Stimulated activated CD8-positive, alpha-beta memory T cell treated with anti-CD3 and anti-CD28 coated beads, Interleukin-12 subunit alpha, Interleukin-12 subunit beta, amount 100 ng/mL, for 24 hours (primary cell): ENCODE results near the gene SPSB3.

ENCODE experiments used
- DNase-seq: peaks from one replicate; pipeline ENCODE4 v3.0.0-alpha.2; 2020; ENCODE audit errors: extremely low read depth

SPSB3 gene

GRCh38 chr16:1782408-1783264, at the start of gene SPSB3, which contains the start of gene NUBP2:
Gene SPSB3 (minus strand): TSS chr16:1782571. CDS start chr16:1781483, 1,088 bp downstream.
Gene NUBP2 (plus strand): TSS chr16:1782960. CDS start chr16:1783021, 61 bp downstream.
- DNase-seq = peak; percentile 97

- no peak for DNase-seq
Observed at GRCh38 chr16:1831186-1832075, 49.1 kb upstream of the SPSB3 start.

GRCh38 chr16:1830213-1830612, 47.8 kb upstream of the SPSB3 start:
- DNase-seq = no peak

- DNase-seq = no peak
Observed at GRCh38 chr16:1828645-1829410, 46.5 kb upstream of the SPSB3 start.

- DNase-seq = peak; percentile 75
Observed at GRCh38 chr16:1826691-1827573, 44.6 kb upstream of the SPSB3 start, which contains the start of the genes FAHD1 and HAGH. Gene FAHD1 (plus strand): TSS chr16:1827206. CDS start chr16:1827239, 33 bp downstream. Gene HAGH (minus strand): TSS chr16:1826825. CDS start chr16:1826787, 38 bp downstream.

GRCh38 chr16:1825864-1826690, 43.7 kb upstream of the SPSB3 start:
- DNase-seq = peak; percentile 40

GRCh38 chr16:1825381-1825863, 43.1 kb upstream of the SPSB3 start:
- no peak for DNase-seq

GRCh38 chr16:1823821-1824220, 41.5 kb upstream of the SPSB3 start:
- no peak for DNase-seq

- DNase-seq = no peak
Observed at GRCh38 chr16:1822801-1823200, 40.4 kb upstream of the SPSB3 start.

- no peak for DNase-seq
Observed at GRCh38 chr16:1821861-1822611, 39.7 kb upstream of the SPSB3 start.

GRCh38 chr16:1820946-1821290, 38.5 kb upstream of the SPSB3 start:
- no peak for DNase-seq

- DNase-seq = no peak
Observed at GRCh38 chr16:1820096-1820945, 38.0 kb upstream of the SPSB3 start.

- DNase-seq = no peak
Observed at GRCh38 chr16:1819611-1820010, 37.2 kb upstream of the SPSB3 start.

- DNase-seq = no peak
Observed at GRCh38 chr16:1818873-1819525, 36.6 kb upstream of the SPSB3 start.

- DNase-seq = no peak
Observed at GRCh38 chr16:1818204-1818872, 36.0 kb upstream of the SPSB3 start.

GRCh38 chr16:1817716-1818115, 35.3 kb upstream of the SPSB3 start:
- no peak for DNase-seq

GRCh38 chr16:1817276-1817589, 34.9 kb upstream of the SPSB3 start:
- DNase-seq = no peak
